NCI-H2107 treated with DMSO at 0.1 percent for 48 hours (cell line): ENCODE data around the gene GLI3.

Source experiments
- DNase-seq: peaks from one replicate; lab custom pipeline; 2025; ENCODE audit not compliant: unreplicated experiment; lab: John Stamatoyannopoulos, UW

Gene GLI3

GRCh38 chr7:42011846-42012245, 225.2 kb downstream of the GLI3 start:
- DNase-seq = no peak

GRCh38 chr7:42010751-42011150, 226.3 kb downstream of the GLI3 start:
- DNase-seq = no peak

GRCh38 chr7:42006801-42007513, 230.1 kb downstream of the GLI3 start:
- no peak for DNase-seq

GRCh38 chr7:42002654-42003053, 234.4 kb downstream of the GLI3 start:
- DNase-seq = no peak

- DNase-seq = no peak
These were observed 237.2 kb downstream of the GLI3 start for GRCh38 chr7:41999736-42000283.

GRCh38 chr7:41998041-41998440, 239.0 kb downstream of the GLI3 start:
- no peak for DNase-seq

GRCh38 chr7:41997151-41997550, 239.9 kb downstream of the GLI3 start:
- no peak for DNase-seq

GRCh38 chr7:41996381-41997035, 240.5 kb downstream of the GLI3 start:
- DNase-seq = no peak

GRCh38 chr7:41995632-41996271, 241.3 kb downstream of the GLI3 start:
- DNase-seq = no peak

- no peak for DNase-seq
These were observed 242.3 kb downstream of the GLI3 start for GRCh38 chr7:41994746-41995110.

- no peak for DNase-seq
These were observed 242.8 kb downstream of the GLI3 start for GRCh38 chr7:41994036-41994745.

GRCh38 chr7:41992881-41993867, 243.8 kb downstream of the GLI3 start:
- DNase-seq = no peak

- no peak for DNase-seq
These were observed 252.1 kb downstream of the GLI3 start for GRCh38 chr7:41984888-41985287.

- no peak for DNase-seq
These were observed 255.7 kb downstream of the GLI3 start for GRCh38 chr7:41981046-41982040.

- DNase-seq = no peak
These were observed 257.1 kb downstream of the GLI3 start for GRCh38 chr7:41979834-41980307.

- DNase-seq = no peak
These were observed 258.2 kb downstream of the GLI3 start for GRCh38 chr7:41978858-41979257.

- no peak for DNase-seq
These were observed 259.3 kb downstream of the GLI3 start for GRCh38 chr7:41977661-41978060.

GRCh38 chr7:41977151-41977651, 259.8 kb downstream of the GLI3 start:
- no peak for DNase-seq

- DNase-seq = no peak
These were observed 260.6 kb downstream of the GLI3 start for GRCh38 chr7:41976411-41976810.
